ENCODE data around the gene CFAP221.

Gene CFAP221

GRCh38 chr2:119647440-119648169, 103.4 kb downstream of the CFAP221 start:
- DNase-seq = peak; percentile 25

GRCh38 chr2:119649364-119649917, 105.2 kb downstream of the CFAP221 start:
- no peak for DNase-seq

- DNase-seq = no peak
Observed at GRCh38 chr2:119650206-119650605, 106.0 kb downstream of the CFAP221 start.

- DNase-seq = no peak
Observed at GRCh38 chr2:119650846-119651370, 106.7 kb downstream of the CFAP221 start.

GRCh38 chr2:119657466-119658145, 113.4 kb downstream of the CFAP221 start:
- DNase-seq = no peak

- DNase-seq = peak; percentile 32
Observed at GRCh38 chr2:119659601-119660342, 115.5 kb downstream of the CFAP221 start.

GRCh38 chr2:119660343-119660658, 116.1 kb downstream of the CFAP221 start:
- no peak for DNase-seq

- no peak for DNase-seq
Observed at GRCh38 chr2:119662297-119662696, 118.0 kb downstream of the CFAP221 start.

GRCh38 chr2:119668546-119668945, 124.3 kb downstream of the CFAP221 start:
- DNase-seq = no peak

- DNase-seq = no peak
Observed at GRCh38 chr2:119671016-119671415, 126.8 kb downstream of the CFAP221 start.

- no peak for DNase-seq
Observed at GRCh38 chr2:119671752-119672151, 127.5 kb downstream of the CFAP221 start.

GRCh38 chr2:119672161-119672862, 128.1 kb downstream of the CFAP221 start:
- no peak for DNase-seq

- DNase-seq = no peak
Observed at GRCh38 chr2:119673796-119674195, 129.5 kb downstream of the CFAP221 start.

- no peak for DNase-seq
Observed at GRCh38 chr2:119674711-119675500, 130.7 kb downstream of the CFAP221 start.

- DNase-seq = no peak
Observed at GRCh38 chr2:119678021-119678656, 133.9 kb downstream of the CFAP221 start.

- no peak for DNase-seq
Observed at GRCh38 chr2:119679526-119679837, 135.2 kb downstream of the CFAP221 start.

- DNase-seq = no peak
Observed at GRCh38 chr2:119679846-119680245, 135.6 kb downstream of the CFAP221 start.

GRCh38 chr2:119680457-119681202, 136.4 kb downstream of the CFAP221 start:
- no peak for DNase-seq

GRCh38 chr2:119681203-119681867, 137.1 kb downstream of the CFAP221 start:
- no peak for DNase-seq

- DNase-seq = no peak
Observed at GRCh38 chr2:119681868-119682220, 137.6 kb downstream of the CFAP221 start.

Data from CD4-positive, alpha-beta T cell treated with Interleukin-15 for 1 hour (primary cell).